ENCODE data around the gene PRSS12.

Gene PRSS12

DNA sequence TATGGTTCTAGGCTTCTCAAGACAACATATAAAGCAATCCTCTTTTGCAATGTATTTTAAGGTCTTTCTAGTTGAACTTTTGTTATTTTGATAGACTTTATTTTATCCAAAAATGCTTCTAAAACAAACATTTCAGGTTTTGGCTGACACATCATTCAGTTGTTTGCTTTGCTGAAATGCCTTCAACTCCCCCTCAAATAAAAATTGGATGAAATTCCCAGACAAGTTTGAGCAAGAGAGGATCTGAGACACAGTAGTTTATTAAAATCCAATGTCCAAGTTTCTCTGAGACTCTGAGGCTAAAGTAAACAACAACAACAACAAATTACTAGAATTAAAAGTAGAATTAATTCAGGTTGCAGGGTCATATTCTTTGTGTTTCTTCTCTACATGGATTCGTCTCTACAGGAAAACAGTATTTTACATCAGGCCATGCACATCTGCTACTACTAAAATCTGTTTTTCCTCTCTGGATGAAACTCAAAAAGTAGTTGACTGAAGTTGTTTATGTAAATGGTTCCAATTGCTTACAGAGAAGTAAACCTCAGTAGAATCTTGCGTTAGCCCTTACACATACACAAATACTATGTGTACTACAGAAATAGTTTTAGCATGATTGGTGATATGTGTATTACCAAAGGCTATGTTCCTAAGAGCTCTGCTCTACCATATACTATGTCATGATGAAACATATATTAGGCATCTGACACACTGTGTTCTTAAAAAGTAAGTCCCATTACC, 64.9 kb downstream of the PRSS12 start:
- H3K27ac ChIP-seq = no peak overlapping the region
- no peaks in the 10 kb centered on the region for H3K9me3 ChIP-seq
- H3K27me3 ChIP-seq = no peaks in the 10 kb centered on the region
- H3K4me3 ChIP-seq = no peak overlapping the region
- no peak for TF ChIP-seq CTCF (IDR thresholded peaks at IDR 0.05)
- no peaks in the 10 kb centered on the region for H3K4me1 ChIP-seq
- intact Hi-C loops (cut with DNase I; ENCODE audit: low total_unique reads) = no loop called here
- no peaks in the 10 kb centered on the region for H3K36me3 ChIP-seq
- DNase-seq = no peak

DNA sequence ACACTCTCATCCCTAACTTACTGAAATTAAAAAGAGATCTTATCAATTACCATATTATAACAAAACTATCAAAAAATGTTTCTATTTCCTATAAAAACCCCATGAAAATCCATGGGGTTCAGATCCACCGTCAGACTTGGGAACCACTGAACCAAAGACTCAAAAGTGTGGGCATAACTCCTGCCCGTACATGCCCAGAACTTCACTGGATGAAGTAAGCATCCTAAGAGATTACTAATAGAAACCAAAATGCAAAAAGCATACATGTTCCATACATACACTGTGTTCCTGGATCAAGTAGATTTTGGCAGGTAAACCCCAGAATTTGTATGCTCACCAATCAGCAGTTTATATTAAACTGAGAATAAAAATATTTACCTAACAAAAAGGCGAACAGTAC, 66.1 kb downstream of the PRSS12 start:
- Histone ChIP-seq H3K36me3 (peaks cover 0 to 5% (median 0%) of the 10 kb centered on the region in 3 donors), H3K27ac (no peak overlapping the region), H3K27me3 (no peaks in the 10 kb centered on the region), H3K4me1 (no peaks in the 10 kb centered on the region), H3K9me3 (no peaks in the 10 kb centered on the region), H3K4me3 (no peak overlapping the region)
- intact Hi-C loops (cut with DNase I; ENCODE audit: low total_unique reads) = no loop called here
- no peak for DNase-seq
- TF ChIP-seq CTCF (IDR thresholded peaks at IDR 0.05) = no peak

- no peak for DNase-seq
- peaks cover 0 to 6% (median 0%) of the 10 kb centered on the region in 3 donors for H3K36me3 ChIP-seq
- H3K4me1 ChIP-seq = peaks cover 0 to 4% (median 2%) of the 10 kb centered on the region in 4 donors
- no peaks in the 10 kb centered on the region for H3K27me3 ChIP-seq
- H3K4me3 ChIP-seq = no peak overlapping the region
- intact Hi-C loops (cut with DNase I; ENCODE audit: low total_unique reads) = no loop called here
- H3K9me3 ChIP-seq = no peaks in the 10 kb centered on the region
- no peak overlapping the region for H3K27ac ChIP-seq
- TF ChIP-seq CTCF (IDR thresholded peaks at IDR 0.05) = no peak
Observed at GRCh38 chr4:118285931-118286330, 66.9 kb downstream of the PRSS12 start.

DNA sequence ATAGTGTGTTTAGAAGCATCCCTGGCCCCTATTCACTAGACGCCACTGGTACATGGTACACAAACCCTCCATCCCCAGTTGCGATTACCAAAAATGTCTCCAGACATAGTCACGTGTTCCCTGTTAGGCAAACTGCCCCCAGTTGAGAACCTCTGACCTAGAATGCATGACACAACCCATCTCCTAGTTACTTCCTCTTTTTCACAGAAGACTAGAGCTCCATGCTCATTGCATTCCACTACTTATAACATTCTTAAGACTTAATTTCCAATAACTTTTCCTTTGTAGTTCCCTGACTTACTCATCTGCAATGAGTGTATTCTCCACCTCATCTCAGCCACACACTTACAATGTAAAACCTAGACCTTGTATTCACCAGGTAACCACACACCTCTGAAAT, 68.6 kb downstream of the PRSS12 start:
- TF ChIP-seq CTCF (IDR thresholded peaks at IDR 0.05) = no peak
- H3K36me3 ChIP-seq = peaks cover 0 to 6% (median 0%) of the 10 kb centered on the region in 3 donors
- no peak overlapping the region for H3K4me3 ChIP-seq
- H3K4me1 ChIP-seq = peaks cover 0 to 22% (median 10%) of the 10 kb centered on the region in 4 donors
- DNase-seq = no peak
- no peaks in the 10 kb centered on the region for H3K9me3 ChIP-seq
- no peaks in the 10 kb centered on the region for H3K27me3 ChIP-seq
- no peak overlapping the region for H3K27ac ChIP-seq
- intact Hi-C loops (cut with DNase I; ENCODE audit: low total_unique reads) = no loop called here

GRCh38 chr4:118282692-118283091, 70.1 kb downstream of the PRSS12 start:
- no peak for TF ChIP-seq CTCF (IDR thresholded peaks at IDR 0.05)
- Histone ChIP-seq H3K9me3 (no peaks in the 10 kb centered on the region), H3K36me3 (peaks cover 0 to 6% (median 0%) of the 10 kb centered on the region in 3 donors), H3K4me3 (no peak overlapping the region), H3K27me3 (no peaks in the 10 kb centered on the region), H3K4me1 (peaks cover 0 to 23% (median 12%) of the 10 kb centered on the region in 4 donors), H3K27ac (no peak overlapping the region)
- intact Hi-C loops (cut with DNase I; ENCODE audit: low total_unique reads) = no loop called here
- no peak for DNase-seq
